ENCODE results near the gene OSR1.

DNA sequence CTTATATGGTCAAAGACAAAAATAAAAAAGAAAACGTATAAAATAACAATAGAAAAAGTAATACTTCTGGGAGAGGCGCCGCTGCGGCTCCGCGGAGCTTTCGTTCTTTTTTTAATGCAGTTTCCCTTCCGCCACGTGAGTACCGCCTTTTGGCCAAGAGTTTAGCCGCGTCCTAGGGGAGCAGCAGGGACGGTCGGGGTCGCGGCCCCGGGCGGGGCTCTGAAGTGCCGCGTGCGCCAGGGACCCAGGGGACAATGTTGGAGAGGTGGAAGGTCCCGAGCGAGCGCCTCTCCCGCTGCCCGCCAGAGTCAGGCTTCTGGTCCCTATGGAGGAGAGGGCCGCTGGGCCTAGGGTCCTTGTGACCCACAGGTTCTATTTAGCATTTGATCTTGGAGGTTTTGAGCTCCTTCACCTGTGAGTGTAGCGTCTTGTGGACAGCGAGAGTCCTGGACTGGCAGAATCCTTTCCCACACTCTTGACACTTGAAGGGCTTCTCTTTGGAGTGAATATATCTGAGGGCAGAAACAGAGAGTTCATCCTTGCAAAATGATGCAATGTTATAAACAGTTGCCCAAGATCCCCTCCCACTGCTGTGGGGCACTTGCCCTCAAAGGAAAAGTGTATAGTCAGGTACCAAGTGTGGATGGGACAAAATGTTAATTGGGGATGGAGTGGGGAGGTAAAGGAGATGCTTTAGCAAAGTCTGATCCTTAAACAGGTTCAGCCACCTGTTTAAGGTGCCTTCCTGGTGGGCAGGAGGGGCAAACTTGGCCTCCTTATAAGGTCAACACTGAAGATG, 6.3 kb downstream of the OSR1 start:
- no peak for TF ChIP-seq POLR2A (IDR thresholded peaks at IDR 0.05; ENCODE audit: low read depth, low read length)
- no peak for TF ChIP-seq POLR2AphosphoS5 (IDR thresholded peaks at IDR 0.05; ENCODE audit: low read depth, low read length)
- TF ChIP-seq TAF1 (IDR thresholded peaks at IDR 0.05; ENCODE audit: low read depth, low read length): no peak
- TF ChIP-seq SPI1 (IDR thresholded peaks at IDR 0.05; ENCODE audit: low read depth, low read length): no peak
